Aorta (tissue), 5 donors: ENCODE data around the gene KLHL35. TPM values are rescaled to one million over a fixed set of nuclear protein-coding genes. Genes with fewer than 3 reads are reported as not detected.
A peak's percentile ranks its signal among the peaks of the same experiment; 100 is the strongest.

Experiments
- ATAC-seq: fragments of 200-7000 bp; cut with Tn5 transposase; one replicate; pipeline ENCODE4 v1.9.1; 2022; ENCODE audit warnings: moderate library complexity; ENCODE audit not compliant: low FRiP score
- DNase-seq, 2 donors: peaks; one replicate each; pipeline ENCODE4 v3.0.0-alpha.2; 2020
- H3K27ac ChIP-seq, 2 donors: one replicate each; pipeline ENCODE4 v1.5.1; 2013; ENCODE audit warnings: low read length in 2 of 2, mild to moderate bottlenecking in 2 of 2, moderate library complexity in 2 of 2, control low read depth in 1 of 2, inconsistent platforms in 1 of 2, low read depth in 1 of 2
- H3K27me3 ChIP-seq, 2 donors: one replicate each; pipeline ENCODE4 v1.6.1; 2013; ENCODE audit warnings: control low read depth in 1 of 2, low read length in 1 of 2, mild to moderate bottlenecking in 1 of 2, moderate library complexity in 1 of 2; ENCODE audit not compliant: insufficient read depth in 2 of 2, control insufficient read depth in 1 of 2
- H3K36me3 ChIP-seq, 2 donors: one replicate each; pipeline ENCODE4 v1.6.1; 2013; ENCODE audit warnings: control low read depth in 1 of 2, low read length in 1 of 2, mild to moderate bottlenecking in 1 of 2; ENCODE audit not compliant: insufficient read depth in 2 of 2, control insufficient read depth in 1 of 2
- H3K4me1 ChIP-seq, 2 donors: one replicate each; pipeline ENCODE4 v1.6.1; 2013; ENCODE audit warnings: low read length in 2 of 2, control low read depth in 1 of 2, mild to moderate bottlenecking in 1 of 2, moderate library complexity in 1 of 2; ENCODE audit not compliant: insufficient read depth in 2 of 2, control insufficient read depth in 1 of 2
- H3K4me3 ChIP-seq, 2 donors: one replicate each; pipeline ENCODE4 v1.5.1; 2013; ENCODE audit warnings: low read length in 2 of 2, control low read depth in 1 of 2, mild to moderate bottlenecking in 1 of 2
- H3K9me3 ChIP-seq: one replicate; pipeline ENCODE4 v1.6.1; 2013; ENCODE audit warnings: mild to moderate bottlenecking, low read length; ENCODE audit not compliant: control insufficient read depth
- whole genome bisulfite sequencing, 2 donors: extraction: QIAGEN DNeasy Blood & Tissue Kit; methylation state at CpG; one replicate each; pipeline ENCODE4 v1.1.7; 2013; 5-methylcytosine and 5-hydroxymethylcytosine counted together
- intact Hi-C, 2 donors: fragments of 100-400 bp; cut with DNase I; formaldehyde crosslinking; loops; one replicate each; pipeline versions ENCODE4 v1.14.2 to v1.15.0; 2022
- polyA plus RNA-seq, 2 donors: library from polyadenylated mRNA; stranded (reverse); fragments of 200-250 nt; gene quantifications; one replicate each; pipeline ENCODE4 v1.2.3, GENCODE V29; 2013
- total RNA-seq, 2 donors: library from RNA; stranded (reverse); fragmentation: NEBNext Ultra II Directional; extraction: Animal tissue kit (Norgen Biotek cat#: 25700); gene quantifications; one replicate each; pipeline ENCODE4 v1.2.1, GENCODE V29; 2021
- donor health status: healthy with polysubstance abuse.
- donor health status: Bipolar disorder and iron deficiency.
- donor health status: DM: no; HTN: no; CAD: no.
- donor health status: DM: no; HTN: no; CAD: no.
- donor health status: DM: yes; HTN: yes; CAD: no.

KLHL35 gene
- total and polyA plus RNA-seq, 4 donors, result 0.75 to 3.1 (median 1.8) TPM

- WGBS, 2 donors, result 76 to 79% methylated on average over 10 of the region's 10 CpGs
- intact Hi-C loops, result no loop called here
- no peak for ATAC-seq
- Histone ChIP-seq H3K27me3 (no peaks in the 10 kb centered on the region), H3K9me3 (no peaks in the 10 kb centered on the region), H3K27ac (no peak overlapping the region), H3K36me3 (no peaks in the 10 kb centered on the region), H3K4me3 (no peak overlapping the region), H3K4me1 (no peaks in the 10 kb centered on the region)
- DNase-seq, result no peak
Measured at GRCh38 chr11:75476739-75477613, 44.0 kb upstream of the KLHL35 start.

GRCh38 chr11:75475767-75476650 is 43.0 kb upstream of the KLHL35 start:
- 78% methylated on average over 9 of the region's 9 CpGs for WGBS, 2 donors
- intact Hi-C loops, result no loop called here
- H3K4me3 ChIP-seq, result no peak overlapping the region

GRCh38 chr11:75474878-75475766 is 42.1 kb upstream of the KLHL35 start:
- peak; percentile 16 for ATAC-seq
- 70 to 71% methylated on average over 16 of the region's 16 CpGs for WGBS, 2 donors
- Histone ChIP-seq H3K27me3 (no peaks in the 10 kb centered on the region), H3K4me1 (no peaks in the 10 kb centered on the region), H3K4me3 (no peak overlapping the region), H3K27ac (no peak overlapping the region), H3K9me3 (no peaks in the 10 kb centered on the region), H3K36me3 (no peaks in the 10 kb centered on the region)
- intact Hi-C loops, result no loop called here
- DNase-seq, result peak in 1 of 2 donors; percentile 72

More at GRCh38 chr11:75475767-75476650, 43.0 kb upstream of the KLHL35 start:
- DNase-seq, result peak in 1 of 2 donors; percentile 63
- no peaks in the 10 kb centered on the region for H3K36me3 ChIP-seq
- H3K4me1 ChIP-seq, result no peaks in the 10 kb centered on the region
- H3K27me3 ChIP-seq, result no peaks in the 10 kb centered on the region
- peak; percentile 30 for ATAC-seq
- H3K9me3 ChIP-seq, result no peaks in the 10 kb centered on the region
- no peak overlapping the region for H3K27ac ChIP-seq

GRCh38 chr11:75474240-75474639 is 41.2 kb upstream of the KLHL35 start:
- DNase-seq, result no peak
- WGBS, 2 donors, result 97 to 100% methylated on average over 1 of the region's 1 CpG
- no peak for ATAC-seq
- intact Hi-C loops, result no loop called here
- Histone ChIP-seq H3K36me3 (no peaks in the 10 kb centered on the region), H3K4me1 (no peaks in the 10 kb centered on the region), H3K27me3 (no peaks in the 10 kb centered on the region), H3K27ac (no peak overlapping the region), H3K4me3 (no peak overlapping the region), H3K9me3 (no peaks in the 10 kb centered on the region)

GRCh38 chr11:75473684-75474083 is 40.7 kb upstream of the KLHL35 start:
- Histone ChIP-seq H3K9me3 (no peaks in the 10 kb centered on the region), H3K27ac (no peak overlapping the region), H3K27me3 (no peaks in the 10 kb centered on the region), H3K4me3 (no peak overlapping the region), H3K36me3 (no peaks in the 10 kb centered on the region), H3K4me1 (no peaks in the 10 kb centered on the region)
- WGBS, 2 donors, result 87 to 90% methylated on average over 6 of the region's 6 CpGs
- no peak for ATAC-seq
- intact Hi-C loops, result no loop called here
- DNase-seq, result no peak

GRCh38 chr11:75472081-75472732 is 39.2 kb upstream of the KLHL35 start:
- Histone ChIP-seq H3K9me3 (no peaks in the 10 kb centered on the region), H3K27ac (no peak overlapping the region), H3K36me3 (no peaks in the 10 kb centered on the region), H3K4me1 (no peaks in the 10 kb centered on the region), H3K27me3 (no peaks in the 10 kb centered on the region), H3K4me3 (no peak overlapping the region)
- no peak for ATAC-seq
- DNase-seq, result peak in 1 of 2 donors; percentile 45
- WGBS, 2 donors, result 93 to 94% methylated on average over 5 of the region's 5 CpGs
- intact Hi-C loops, result no loop called here

- no peaks in the 10 kb centered on the region for H3K27me3 ChIP-seq
- no peaks in the 10 kb centered on the region for H3K36me3 ChIP-seq
- no peak overlapping the region for H3K4me3 ChIP-seq
- peak; percentile 18 to 34 for DNase-seq
- intact Hi-C loops, result no loop called here
- no peak overlapping the region for H3K27ac ChIP-seq
- no peaks in the 10 kb centered on the region for H3K4me1 ChIP-seq
- H3K9me3 ChIP-seq, result no peaks in the 10 kb centered on the region
- 82 to 89% methylated on average over 7 of the region's 7 CpGs for WGBS, 2 donors
- ATAC-seq, result no peak
Measured at GRCh38 chr11:75471176-75471973, 38.4 kb upstream of the KLHL35 start.
